Retina (tissue), 1 donor: ENCODE results near the gene ZNF552.

Experiments used
- DNase-seq: peaks from one replicate; pipeline ENCODE4 v3.0.0-alpha.2; 2016

The ZNF552 gene

DNA sequence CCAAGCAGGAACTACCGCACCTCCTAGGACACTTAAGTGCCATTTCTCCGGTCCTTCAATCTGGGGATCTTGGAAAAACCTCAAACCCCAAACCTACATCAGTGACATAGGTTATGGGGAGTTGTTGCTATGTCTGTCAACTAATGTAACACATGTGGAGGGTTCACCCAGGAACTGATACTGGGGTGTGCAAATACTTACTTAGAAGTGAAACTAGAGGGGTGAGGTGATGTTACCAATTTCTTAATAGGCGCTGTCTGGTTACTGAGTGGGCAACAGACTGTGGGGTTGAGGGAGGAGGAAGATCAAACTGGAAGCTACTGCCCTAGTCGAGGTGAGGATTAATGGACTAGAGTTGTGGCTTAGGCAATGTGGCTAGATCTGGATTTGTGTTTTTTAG lies 43.3 kb downstream of the ZNF552 start:
- DNase-seq, result no peak

- DNase-seq, result peak; percentile 86
Measured at GRCh38 chr19:57769345-57770131, 45.2 kb downstream of the ZNF552 start, which contains the start of gene ZNF586. ZNF586 (plus strand) TSS chr19:57769676; CDS start chr19:57769843, 167 bp downstream.

DNA sequence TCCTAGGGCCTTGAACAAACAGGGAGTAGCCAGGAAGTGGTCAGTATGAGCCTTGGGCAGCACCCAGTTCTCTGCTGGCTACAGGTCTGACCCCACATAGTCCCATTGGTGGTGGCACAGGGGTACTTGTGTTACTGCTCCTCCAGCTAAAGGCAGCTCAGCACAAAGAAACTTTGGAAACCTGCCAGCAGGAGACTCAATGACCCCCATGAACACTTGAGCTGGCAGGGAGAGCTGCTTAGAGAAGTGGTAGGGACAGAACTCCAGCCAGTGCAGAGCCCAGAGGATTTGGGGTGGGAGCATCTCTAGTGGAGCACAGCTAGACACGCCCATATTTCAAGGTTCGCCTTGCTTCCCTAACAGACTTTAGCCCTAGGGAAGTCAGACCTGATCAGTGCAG lies 55.6 kb downstream of the ZNF552 start:
- no peak for DNase-seq

GRCh38 chr19:57757941-57758340 lies 56.8 kb downstream of the ZNF552 start:
- DNase-seq, result no peak
